Measurements from ENCODE around the gene KRT38. TPM values are rescaled to one million over a fixed set of nuclear protein-coding genes. Genes with fewer than 3 reads are reported as not detected.

The KRT38 gene
- total RNA-seq, 1 donor from 2014 or later: not detected

- no peak for DNase-seq
Measured at GRCh38 chr17:41394254-41394996, 46.4 kb downstream of the KRT38 start.

GRCh38 chr17:41393826-41394225 lies 47.0 kb downstream of the KRT38 start:
- DNase-seq: no peak

GRCh38 chr17:41393294-41393693 lies 47.5 kb downstream of the KRT38 start:
- no peak for DNase-seq

- no peak for DNase-seq
Measured at GRCh38 chr17:41392278-41392677, 48.5 kb downstream of the KRT38 start.

- DNase-seq: no peak
Measured at GRCh38 chr17:41391535-41391934, 49.2 kb downstream of the KRT38 start.

- DNase-seq: no peak
Measured at GRCh38 chr17:41390411-41390938, 50.3 kb downstream of the KRT38 start.

GRCh38 chr17:41387670-41388069 lies 53.1 kb downstream of the KRT38 start:
- no peak for DNase-seq

- no peak for DNase-seq
Measured at GRCh38 chr17:41386227-41386626, 54.6 kb downstream of the KRT38 start.

Small RNA genes within 50 kb of the gene (small RNA-seq; reads per million reads assigned to genes)
- gene RNU2-32P (ENCODE audit: low replicate concordance): 0.26 reads per million, percentile 44 among the genes with 10 or more reads in this experiment

Other genes starting within 250 kb of the KRT38 start
- gene KRTAP9-2, start 214.3 kb downstream of the KRT38 start, total RNA-seq: not detected
- gene KRTAP9-3, start 208.5 kb downstream of the KRT38 start, total RNA-seq: not detected
- not detected for gene KRTAP9-8, start 203.0 kb downstream of the KRT38 start, total RNA-seq
- not detected for gene KRTAP9-4, start 191.3 kb downstream of the KRT38 start, total RNA-seq
- gene KRTAP9-9, start 185.6 kb downstream of the KRT38 start, total RNA-seq: not detected
- not detected for gene KRTAP9-6, start 175.6 kb downstream of the KRT38 start, total RNA-seq
- not detected for gene KRTAP9-7, start 165.3 kb downstream of the KRT38 start, total RNA-seq
- gene KRTAP29-1, start 138.1 kb downstream of the KRT38 start, total RNA-seq: not detected
- gene KRTAP16-1, start 131.7 kb downstream of the KRT38 start, total RNA-seq: not detected
- gene KRTAP17-1, start 125.3 kb downstream of the KRT38 start, total RNA-seq: 1.0 TPM
- gene KRT33A, start 90.2 kb downstream of the KRT38 start, total RNA-seq: not detected
- 0.21 TPM for gene KRT33B, start 71.2 kb downstream of the KRT38 start, total RNA-seq
- 0.51 TPM for gene KRT34, start 58.7 kb downstream of the KRT38 start, total RNA-seq
- 6.1 TPM for gene KRT31, start 43.4 kb downstream of the KRT38 start, total RNA-seq
- not detected for gene KRT37, start 16.4 kb downstream of the KRT38 start, total RNA-seq
- gene KRT32, start 26.4 kb upstream of the KRT38 start, total RNA-seq: not detected
- gene KRT35, start 40.2 kb upstream of the KRT38 start, total RNA-seq: not detected
- not detected for gene KRT36, start 48.9 kb upstream of the KRT38 start, total RNA-seq
- gene KRT13, start 64.6 kb upstream of the KRT38 start, total RNA-seq: 1,847 TPM
- 633 TPM for gene KRT15, start 77.9 kb upstream of the KRT38 start, total RNA-seq
- gene KRT19, start 87.3 kb upstream of the KRT38 start, total RNA-seq: 248 TPM
- not detected for gene KRT9, start 131.1 kb upstream of the KRT38 start, total RNA-seq
- 738 TPM for gene KRT14, start 145.9 kb upstream of the KRT38 start, total RNA-seq
- gene KRT16, start 171.8 kb upstream of the KRT38 start, total RNA-seq: 52.3 TPM
- gene KRT17, start 183.6 kb upstream of the KRT38 start, total RNA-seq: 253 TPM
- gene EIF1, start 247.9 kb upstream of the KRT38 start, total RNA-seq: 261 TPM

Measured in tongue (tissue), 3 donors.